ENCODE measurements around the gene F13A1. TPM values are rescaled to one million over a fixed set of nuclear protein-coding genes. Genes with fewer than 3 reads are reported as not detected.

The F13A1 gene
- total and polyA plus RNA-seq, 2 of the 8 experiments (the other 6 are each of a cell fraction or from before 2014, with no cell fraction given): 0.57 to 1.5 TPM

GRCh38 chr6:6305575-6305974, 14.9 kb downstream of the F13A1 start:
- Histone ChIP-seq H4K20me1 (replicated peaks in 1 of 2; ENCODE audit: control insufficient read depth in 1 of 2, insufficient read depth in 2 of 2, low read length in 2 of 2) (no peaks in the 10 kb centered on the region), H2AK5ac (ENCODE audit: low read depth, low read length) (no peak overlapping the region), H4K91ac (replicated peaks; ENCODE audit: insufficient read length, low read length) (no peak overlapping the region), H3K4me1 (replicated peaks in 1 of 4; ENCODE audit: control insufficient read depth in 3 of 4, insufficient read depth in 4 of 4, low read length in 3 of 4) (no peaks in the 10 kb centered on the region), H3K27ac (ENCODE audit: low read depth, low read length) (no peak overlapping the region), H3K4me3 (ENCODE audit: extremely low read depth in 1 of 4, insufficient read depth in 2 of 4, low read depth in 3 of 4, low read length in 4 of 4) (no peak overlapping the region), H3K79me2 (ENCODE audit: control insufficient read depth in 1 of 2, insufficient read depth in 2 of 2, low read length in 2 of 2) (no peaks in the 10 kb centered on the region), H3K4ac (replicated peaks; ENCODE audit: insufficient read length, low read depth, low read length) (no peak overlapping the region), H3K4me2 (ENCODE audit: insufficient read depth in 1 of 2, low read depth in 2 of 2, low read length in 2 of 2) (no peak overlapping the region), H3K9ac (replicated peaks in 1 of 4; ENCODE audit: extremely low read depth in 1 of 4, low read depth in 3 of 4, low read length in 3 of 4) (no peak overlapping the region), H2BK12ac (ENCODE audit: low read depth, low read length) (no peak overlapping the region), H3K14ac (ENCODE audit: insufficient read length) (no peak overlapping the region), H3K27me3 (replicated peaks in 1 of 4; ENCODE audit: control insufficient read depth in 3 of 4, extremely low read depth in 1 of 4, insufficient read depth in 3 of 4, low read length in 3 of 4) (no peaks in the 10 kb centered on the region; a peak in 1 of 7 replicates), H3K79me1 (ENCODE audit: low read depth, low read length) (no peaks in the 10 kb centered on the region), H4K5ac (ENCODE audit: insufficient read length, low read depth, low read length) (no peak overlapping the region), H3K23me2 (ENCODE audit: low read depth, low read length) (no peaks in the 10 kb centered on the region), H2BK5ac (ENCODE audit: low read depth, low read length) (no peak overlapping the region), H3K18ac (ENCODE audit: extremely low read depth, low read length) (no peak overlapping the region), H2BK120ac (replicated peaks; ENCODE audit: low read depth, low read length) (no peak overlapping the region), H3K56ac (replicated peaks; ENCODE audit: insufficient read length, low read depth, low read length) (no peak overlapping the region), H3K36me3 (ENCODE audit: control insufficient read depth in 2 of 4, insufficient read depth in 4 of 4, low read length in 3 of 4) (no peaks in the 10 kb centered on the region), H2AFZ (ENCODE audit: low read length) (no peak overlapping the region), H3K23ac (ENCODE audit: insufficient read length) (no peak overlapping the region), H4K8ac (ENCODE audit: extremely low read depth, insufficient read depth, low read length) (no peak overlapping the region), H3K9me3 (ENCODE audit: insufficient read depth in 2 of 2, low read depth in 1 of 2, low read length in 1 of 2) (peaks cover 0 to 4% of the 10 kb centered on the region in 2 experiments; a peak in 2 of 4 replicates), H2BK20ac (ENCODE audit: low read length) (no peak overlapping the region), H2BK15ac (ENCODE audit: low read length) (no peak overlapping the region)
- 89% methylated on average over 4 of the region's 4 CpGs; no CpG with 5 or more reads in 1 of the 2 experiments for WGBS, 2 experiments (ENCODE audit: extremely low coverage in 1 of 2, insufficient coverage in 1 of 2, insufficient read length in 1 of 2, insufficient replicate concordance in 2 of 2, low coverage in 1 of 2, low lambda C conversion rate in 2 of 2, missing lambda C conversion rate in 1 of 2)
- POLR2A ChIA-PET (ENCODE audit: partially characterized antibody): no interaction called here
- TF ChIP-seq USF2 (IDR thresholded peaks at IDR 0.05; ENCODE audit: low read length) (no peak), ASH2L (IDR thresholded peaks at IDR 0.05; ENCODE audit: low read length) (no peak), KDM1A (IDR thresholded peaks at IDR 0.05; ENCODE audit: borderline replicate concordance, low read length) (no peak), POU5F1 (IDR thresholded peaks at IDR 0.05; ENCODE audit: low read depth, low read length) (no peak), ATF3 (IDR thresholded peaks at IDR 0.05; ENCODE audit: insufficient read depth, low read depth, low read length) (no peak), TCF12 (IDR thresholded peaks at IDR 0.05; ENCODE audit: low read depth, low read length) (no peak), EGR1 (IDR thresholded peaks at IDR 0.05; ENCODE audit: borderline replicate concordance, low read depth, low read length) (no peak)
- CTCF ChIA-PET (ENCODE audit: partially characterized antibody): interaction anchor here (0.7 to 2.1 kb wide), 5 partner anchors 10 to 185 kb away, joined by 3 to 8 read pairs (median 4); no protein-coding TSS in a partner anchor
- FAIRE-seq (no peak), DNase-seq (ENCODE audit: low read depth in 1 of 2, low spot score in 2 of 2) (no peak)

Measured in H1 (cell line).